ENCODE measurements around the gene IGLL5.

IGLL5 gene

GRCh38 chr22:22910272-22911240 lies 22.9 kb downstream of the IGLL5 start:
- Mint-ChIP-seq H3K27ac (no peak overlapping the region), H3K36me3 (no peaks in the 10 kb centered on the region), H3K9me3 (ENCODE audit: low read depth) (no peaks in the 10 kb centered on the region), H3K4me1 (ENCODE audit: low read depth) (no peaks in the 10 kb centered on the region), H3K4me3 (no peak overlapping the region), H3K27me3 (no peaks in the 10 kb centered on the region)

- no peak overlapping the region for H3K27ac Mint-ChIP-seq
- H3K4me1 Mint-ChIP-seq (ENCODE audit: low read depth): no peaks in the 10 kb centered on the region
- H3K27me3 Mint-ChIP-seq: no peaks in the 10 kb centered on the region
- H3K4me3 Mint-ChIP-seq: no peak overlapping the region
- no peaks in the 10 kb centered on the region for H3K36me3 Mint-ChIP-seq
- no peaks in the 10 kb centered on the region for H3K9me3 Mint-ChIP-seq (ENCODE audit: low read depth)
These were observed 23.9 kb downstream of the IGLL5 start for GRCh38 chr22:22911327-22912134.

- Mint-ChIP-seq H3K27me3 (no peaks in the 10 kb centered on the region), H3K4me3 (no peak overlapping the region), H3K27ac (no peak overlapping the region), H3K36me3 (no peaks in the 10 kb centered on the region), H3K9me3 (ENCODE audit: low read depth) (no peaks in the 10 kb centered on the region), H3K4me1 (ENCODE audit: low read depth) (no peaks in the 10 kb centered on the region)
These were observed 24.7 kb downstream of the IGLL5 start for GRCh38 chr22:22912135-22912987.

- no peak overlapping the region for H3K27ac Mint-ChIP-seq
- H3K9me3 Mint-ChIP-seq (ENCODE audit: low read depth): no peaks in the 10 kb centered on the region
- no peaks in the 10 kb centered on the region for H3K27me3 Mint-ChIP-seq
- H3K4me3 Mint-ChIP-seq: no peak overlapping the region
- H3K4me1 Mint-ChIP-seq (ENCODE audit: low read depth): no peaks in the 10 kb centered on the region
- H3K36me3 Mint-ChIP-seq: no peaks in the 10 kb centered on the region
These were observed 25.3 kb downstream of the IGLL5 start for GRCh38 chr22:22912988-22913253.

- Mint-ChIP-seq H3K36me3 (no peaks in the 10 kb centered on the region), H3K27ac (no peak overlapping the region), H3K9me3 (ENCODE audit: low read depth) (no peaks in the 10 kb centered on the region), H3K4me3 (no peak overlapping the region), H3K4me1 (ENCODE audit: low read depth) (no peaks in the 10 kb centered on the region), H3K27me3 (no peaks in the 10 kb centered on the region)
These were observed 26.4 kb downstream of the IGLL5 start for GRCh38 chr22:22913989-22914388.

- Mint-ChIP-seq H3K9me3 (ENCODE audit: low read depth) (no peaks in the 10 kb centered on the region), H3K4me1 (ENCODE audit: low read depth) (no peaks in the 10 kb centered on the region), H3K27ac (no peak overlapping the region), H3K4me3 (no peak overlapping the region), H3K36me3 (no peaks in the 10 kb centered on the region), H3K27me3 (no peaks in the 10 kb centered on the region)
These were observed 27.4 kb downstream of the IGLL5 start for GRCh38 chr22:22914726-22915669.

GRCh38 chr22:22915670-22916035 lies 28.0 kb downstream of the IGLL5 start:
- Mint-ChIP-seq H3K9me3 (ENCODE audit: low read depth) (no peaks in the 10 kb centered on the region), H3K27me3 (no peaks in the 10 kb centered on the region), H3K4me1 (ENCODE audit: low read depth) (no peaks in the 10 kb centered on the region), H3K4me3 (no peak overlapping the region), H3K36me3 (no peaks in the 10 kb centered on the region), H3K27ac (no peak overlapping the region)

GRCh38 chr22:22916215-22916951 lies 28.8 kb downstream of the IGLL5 start:
- H3K4me1 Mint-ChIP-seq (ENCODE audit: low read depth): no peaks in the 10 kb centered on the region
- H3K27me3 Mint-ChIP-seq: no peaks in the 10 kb centered on the region
- H3K36me3 Mint-ChIP-seq: no peaks in the 10 kb centered on the region
- H3K27ac Mint-ChIP-seq: no peak overlapping the region
- H3K9me3 Mint-ChIP-seq (ENCODE audit: low read depth): no peaks in the 10 kb centered on the region
- H3K4me3 Mint-ChIP-seq: no peak overlapping the region

GRCh38 chr22:22916952-22917290 lies 29.3 kb downstream of the IGLL5 start:
- no peaks in the 10 kb centered on the region for H3K4me1 Mint-ChIP-seq (ENCODE audit: low read depth)
- no peaks in the 10 kb centered on the region for H3K9me3 Mint-ChIP-seq (ENCODE audit: low read depth)
- H3K27me3 Mint-ChIP-seq: no peaks in the 10 kb centered on the region
- no peak overlapping the region for H3K27ac Mint-ChIP-seq
- H3K36me3 Mint-ChIP-seq: no peaks in the 10 kb centered on the region
- no peak overlapping the region for H3K4me3 Mint-ChIP-seq

GRCh38 chr22:22917377-22917776 lies 29.8 kb downstream of the IGLL5 start:
- Mint-ChIP-seq H3K27me3 (no peaks in the 10 kb centered on the region), H3K9me3 (ENCODE audit: low read depth) (no peaks in the 10 kb centered on the region), H3K27ac (no peak overlapping the region), H3K36me3 (no peaks in the 10 kb centered on the region), H3K4me3 (no peak overlapping the region), H3K4me1 (ENCODE audit: low read depth) (no peaks in the 10 kb centered on the region)

- H3K4me3 Mint-ChIP-seq: no peak overlapping the region
- no peaks in the 10 kb centered on the region for H3K36me3 Mint-ChIP-seq
- H3K27ac Mint-ChIP-seq: no peak overlapping the region
- no peaks in the 10 kb centered on the region for H3K27me3 Mint-ChIP-seq
- H3K4me1 Mint-ChIP-seq (ENCODE audit: low read depth): no peaks in the 10 kb centered on the region
- H3K9me3 Mint-ChIP-seq (ENCODE audit: low read depth): no peaks in the 10 kb centered on the region
These were observed 30.8 kb downstream of the IGLL5 start for GRCh38 chr22:22918297-22918965.

- Mint-ChIP-seq H3K27ac (no peak overlapping the region), H3K4me1 (ENCODE audit: low read depth) (no peaks in the 10 kb centered on the region), H3K36me3 (no peaks in the 10 kb centered on the region), H3K9me3 (ENCODE audit: low read depth) (no peaks in the 10 kb centered on the region), H3K4me3 (no peak overlapping the region), H3K27me3 (no peaks in the 10 kb centered on the region)
These were observed 31.4 kb downstream of the IGLL5 start for GRCh38 chr22:22919041-22919440.

GRCh38 chr22:22920104-22920654 lies 32.6 kb downstream of the IGLL5 start:
- no peaks in the 10 kb centered on the region for H3K36me3 Mint-ChIP-seq
- H3K27ac Mint-ChIP-seq: no peak overlapping the region
- no peaks in the 10 kb centered on the region for H3K9me3 Mint-ChIP-seq (ENCODE audit: low read depth)
- H3K4me3 Mint-ChIP-seq: no peak overlapping the region
- H3K27me3 Mint-ChIP-seq: no peaks in the 10 kb centered on the region
- H3K4me1 Mint-ChIP-seq (ENCODE audit: low read depth): no peaks in the 10 kb centered on the region
